ENCODE results near the gene ENG.
"Not testable (repeated sequence)": the region's sequence is repeated elsewhere in the genome, so short reads cannot be mapped to it uniquely, and the experiment has no call there.

ENG gene

DNA sequence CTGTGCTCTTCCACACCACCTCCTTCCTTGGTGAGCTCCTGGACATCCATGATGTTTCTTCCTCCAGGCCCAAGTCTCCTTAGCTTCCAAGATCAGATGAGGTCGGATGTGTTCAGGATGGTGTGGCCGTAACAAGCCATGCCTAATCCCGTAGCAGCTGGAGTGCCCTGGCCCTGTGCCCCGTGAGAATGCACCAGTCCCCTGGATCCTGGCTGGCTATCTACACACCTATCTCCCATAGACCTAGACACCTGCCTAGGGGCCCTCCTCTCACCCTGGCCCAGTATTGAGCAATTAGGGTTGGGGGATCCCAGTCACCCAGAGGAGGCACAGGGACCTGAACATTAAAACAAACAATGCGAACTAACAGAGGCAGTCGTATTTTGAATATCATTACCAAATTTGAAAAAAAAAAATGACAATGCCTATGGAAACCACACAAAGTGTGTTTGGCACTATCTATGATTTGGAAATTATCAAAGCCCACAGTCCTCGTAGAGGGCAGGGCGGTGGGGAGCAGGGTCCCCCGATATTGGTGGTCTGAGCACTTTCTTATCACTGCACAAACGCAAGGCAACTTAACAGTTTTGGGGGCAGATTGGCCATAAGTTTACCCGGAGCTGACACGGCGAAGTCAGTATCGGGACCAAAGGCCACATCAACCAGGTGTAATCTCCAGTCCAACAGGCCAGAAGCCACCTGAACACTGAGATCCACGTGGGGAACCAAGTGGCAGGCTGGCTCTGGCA, 13.2 kb downstream of the ENG start:
- no peak for DNase-seq

DNA sequence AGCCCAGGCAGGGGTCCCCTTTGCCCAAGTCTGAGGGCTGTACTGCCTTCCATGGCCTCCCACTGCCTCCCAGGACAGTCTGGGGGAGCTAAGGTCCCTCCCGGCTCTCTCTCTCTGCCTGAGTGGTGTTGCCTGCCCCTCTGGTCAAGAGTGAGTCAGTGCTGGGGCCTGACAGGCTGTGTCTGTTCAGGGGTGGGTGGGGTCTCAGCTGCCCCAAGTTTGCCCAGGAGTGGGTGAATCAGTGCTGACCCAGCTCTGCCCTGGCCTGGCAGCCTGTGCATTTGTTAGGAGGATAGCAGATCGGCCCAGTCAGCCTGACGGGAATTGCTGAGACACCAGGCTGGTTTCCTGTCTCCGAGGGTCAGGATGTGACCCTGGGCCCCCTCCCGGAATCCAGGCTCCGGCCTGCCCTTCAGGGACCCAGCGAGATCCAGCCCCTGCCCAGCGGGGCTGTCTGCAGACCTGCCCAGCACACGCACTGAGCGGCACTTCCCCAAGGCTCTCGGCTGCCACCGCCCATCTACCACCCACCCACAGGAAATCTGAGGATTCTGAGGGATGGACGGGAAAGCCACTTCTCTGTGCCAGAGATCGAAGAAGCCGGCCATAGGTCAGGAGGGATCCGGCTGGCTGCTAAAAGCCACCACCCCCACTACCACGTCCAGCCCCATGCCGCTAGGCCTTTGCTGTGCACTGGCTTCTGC, 15.9 kb downstream of the ENG start:
- DNase-seq = no peak

GRCh38 chr9:127837346-127837745, 17.1 kb downstream of the ENG start:
- DNase-seq = no peak

DNA sequence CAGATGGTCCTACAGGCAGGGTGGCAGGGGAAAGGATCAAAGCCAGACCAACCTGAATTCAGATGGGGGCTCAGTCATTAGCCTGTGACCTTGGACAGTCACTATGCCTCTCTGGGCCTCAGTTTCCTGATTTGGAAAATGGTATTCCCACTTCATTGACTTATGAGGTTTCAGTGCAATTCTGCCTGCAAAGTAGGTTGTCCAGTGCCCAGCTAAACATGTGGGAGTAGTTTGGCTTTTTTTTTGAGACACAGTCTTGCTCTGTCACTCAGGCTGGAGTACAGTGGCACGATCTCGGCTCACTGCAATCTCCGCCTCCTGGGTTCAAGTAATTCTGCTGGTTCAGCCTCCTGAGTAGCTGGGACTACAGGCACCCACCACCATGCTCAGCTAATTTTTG, 17.9 kb downstream of the ENG start:
- not testable (repeated sequence) for DNase-seq

- DNase-seq = no peak
These were observed 18.4 kb downstream of the ENG start for GRCh38 chr9:127835991-127836516.

DNA sequence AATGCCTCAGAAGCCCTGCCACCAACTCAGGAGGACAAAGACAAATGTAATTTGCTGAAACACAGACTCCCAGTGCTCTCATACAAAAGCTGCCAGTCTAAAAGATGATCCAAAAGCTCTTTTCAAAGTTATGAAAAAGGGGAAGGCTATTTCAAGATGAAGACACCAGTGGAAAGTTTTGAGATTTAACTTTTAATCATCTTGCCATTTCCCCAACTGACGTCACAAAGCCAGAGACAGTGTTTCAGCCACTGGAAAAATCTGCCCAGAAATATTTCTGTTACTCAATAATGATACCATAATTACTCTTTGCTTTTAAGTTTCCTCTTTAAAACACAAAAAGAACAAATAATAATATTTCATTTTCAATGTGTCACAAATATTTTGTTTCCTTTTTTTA, 20.9 kb downstream of the ENG start:
- DNase-seq = no peak

GRCh38 chr9:127832248-127832647, 22.2 kb downstream of the ENG start:
- no peak for DNase-seq

DNA sequence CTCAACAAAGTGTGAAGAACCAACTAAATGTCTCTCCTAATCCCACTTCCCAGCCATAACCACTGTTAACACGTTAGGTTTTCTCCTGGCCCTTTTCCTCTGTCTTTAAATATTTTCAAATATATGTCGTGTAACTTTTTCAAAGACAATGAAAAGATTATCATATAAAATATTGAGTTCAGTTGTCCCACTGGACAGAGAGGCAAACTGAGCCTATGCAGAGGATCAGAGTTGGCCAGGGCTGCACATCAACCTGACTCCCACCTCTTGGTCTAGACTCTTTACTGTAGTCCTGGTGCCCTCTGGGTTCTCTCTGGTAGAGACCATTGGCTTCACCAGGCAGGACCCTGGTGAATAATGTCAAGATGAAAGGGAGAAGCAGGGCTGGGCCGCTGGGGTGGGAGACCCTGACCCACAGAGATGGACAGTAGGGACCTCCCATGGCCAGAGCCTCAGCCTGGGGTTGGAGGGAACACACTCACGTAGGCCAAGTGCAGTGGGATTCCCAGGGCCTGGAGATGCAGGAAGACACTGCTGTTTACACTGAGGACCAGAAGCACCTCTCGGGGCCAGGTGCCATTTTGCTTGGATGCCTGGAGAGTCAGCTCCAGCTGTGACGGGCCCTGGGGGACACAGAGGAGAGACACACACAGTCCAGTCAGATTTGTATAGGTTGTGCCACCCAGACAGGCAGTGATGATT, 25.1 kb downstream of the ENG start:
- DNase-seq = no peak

GRCh38 chr9:127828262-127829031, 26.0 kb downstream of the ENG start:
- no peak for DNase-seq

DNA sequence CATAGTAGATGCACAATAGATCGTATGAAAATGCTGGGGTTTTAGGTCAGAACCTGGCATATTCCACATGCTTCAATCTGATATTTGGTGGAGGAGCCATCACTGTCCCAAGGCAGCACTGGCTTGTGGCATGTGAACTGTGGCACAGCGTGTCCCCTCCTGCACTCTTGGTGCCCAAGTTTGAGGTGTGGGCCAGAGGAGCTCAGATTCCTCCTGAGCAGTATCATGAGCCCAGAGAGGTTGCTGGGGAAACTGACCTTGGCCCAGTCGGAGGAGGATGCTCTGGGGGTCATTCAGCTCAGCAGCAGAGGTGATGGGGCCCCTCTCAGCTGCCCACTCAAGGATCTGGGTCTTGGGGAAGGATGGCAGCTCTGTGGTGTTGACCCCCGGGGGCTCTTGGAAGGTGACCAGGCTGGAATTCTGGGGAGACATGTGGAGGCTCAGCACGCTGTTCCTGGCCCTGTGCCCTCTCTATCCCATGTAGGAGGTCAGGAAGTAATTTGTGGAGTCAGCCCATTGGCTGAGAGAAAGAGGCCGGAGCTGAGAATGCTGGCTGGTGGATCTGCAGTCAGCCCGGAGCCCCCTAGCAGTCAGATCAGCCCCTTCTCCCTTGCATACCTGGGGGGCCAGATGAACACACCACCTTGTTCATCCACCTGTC, 28.1 kb downstream of the ENG start:
- DNase-seq = no peak

- DNase-seq = no peak
These were observed 29.0 kb downstream of the ENG start for GRCh38 chr9:127825319-127826051.

DNA sequence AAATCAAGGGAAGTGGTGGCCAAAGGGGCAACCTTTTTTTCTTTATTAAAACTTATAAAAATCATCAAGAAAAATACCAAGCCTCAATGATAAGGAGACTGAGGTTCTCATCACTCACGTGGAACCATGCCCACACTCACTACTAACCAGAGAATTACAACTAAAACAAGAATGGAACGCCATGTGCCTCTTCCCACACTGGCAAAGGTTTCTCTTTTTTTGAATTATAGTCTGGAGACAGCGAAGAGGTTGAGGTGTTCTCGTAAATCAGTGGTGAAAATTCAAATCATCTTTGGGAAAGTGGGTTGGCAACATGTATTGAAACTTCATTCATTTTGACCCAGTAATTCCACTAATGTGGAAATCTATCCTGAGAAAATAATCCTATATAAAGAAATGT, 32.4 kb downstream of the ENG start:
- DNase-seq = no peak

GRCh38 chr9:127818574-127818973, 35.9 kb downstream of the ENG start:
- no peak for DNase-seq

DNA sequence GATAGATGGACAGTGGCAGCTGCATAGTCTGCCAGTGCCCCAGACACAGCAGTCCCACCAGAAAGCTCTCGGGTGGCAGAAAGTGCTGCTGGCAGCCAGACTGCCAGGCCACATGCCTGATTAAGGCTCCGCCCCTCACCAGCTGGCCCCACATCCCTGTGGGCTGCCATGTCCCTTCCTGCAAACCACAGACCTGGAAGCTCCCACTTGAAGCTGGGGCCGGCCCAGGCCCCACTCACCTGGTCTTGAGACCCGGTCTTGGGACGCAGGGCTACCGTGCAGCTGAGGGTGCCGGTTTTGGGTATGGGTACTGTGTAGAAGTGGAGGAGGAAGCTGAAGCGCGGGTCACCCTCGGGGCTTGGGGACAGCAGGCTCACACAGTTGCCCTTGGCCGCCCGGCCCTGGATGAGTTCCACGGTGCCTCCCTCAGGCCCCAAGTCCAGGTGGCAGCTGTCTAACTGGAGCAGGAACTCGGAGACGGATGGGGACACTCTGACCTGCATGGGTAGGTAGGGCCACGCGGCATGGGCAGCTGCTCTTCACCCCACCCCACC, 36.5 kb downstream of the ENG start:
- no peak for DNase-seq

DNA sequence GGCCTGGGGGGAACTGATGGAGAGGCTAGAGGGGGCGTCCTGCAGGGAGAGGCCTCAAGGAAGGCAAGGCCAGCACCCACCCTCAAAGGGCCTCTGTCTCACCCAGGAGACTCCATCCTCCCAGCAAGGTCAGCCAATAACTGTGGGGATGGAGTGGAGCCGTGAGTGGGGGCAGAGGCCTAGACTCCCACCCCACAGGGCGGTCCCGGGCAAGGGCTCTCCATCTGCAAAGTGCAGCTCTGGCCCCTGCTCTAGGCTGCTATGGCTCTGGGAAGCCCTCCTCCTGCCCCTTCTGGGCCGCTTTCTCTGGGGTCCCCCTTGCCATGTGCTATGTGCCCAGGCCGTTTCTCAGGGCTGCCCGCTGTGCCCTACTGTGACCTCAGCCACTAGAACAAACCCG, 37.7 kb downstream of the ENG start:
- no peak for DNase-seq

DNA sequence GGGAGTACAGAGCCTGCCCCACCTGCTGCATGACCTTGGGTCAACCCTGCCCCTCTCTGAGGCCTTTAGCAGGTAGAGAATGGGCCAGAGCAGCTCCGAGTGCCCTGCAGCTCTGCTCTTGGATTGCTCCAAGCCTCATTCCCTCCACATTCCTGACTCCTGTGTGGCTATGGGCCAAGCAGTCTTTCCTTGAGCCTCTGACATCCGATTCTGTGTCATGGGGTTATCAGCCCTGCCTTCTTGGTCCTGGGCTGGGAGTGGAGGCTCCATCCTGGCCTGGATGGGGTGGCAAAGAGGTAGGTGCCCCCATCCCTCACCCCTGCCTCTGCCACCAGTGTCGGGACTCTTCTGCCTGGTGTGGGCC, 38.1 kb downstream of the ENG start:
- DNase-seq = no peak

GRCh38 chr9:127815512-127816361, 38.7 kb downstream of the ENG start:
- DNase-seq = no peak

GRCh38 chr9:127814619-127815511, 39.6 kb downstream of the ENG start:
- no peak for DNase-seq

DNA sequence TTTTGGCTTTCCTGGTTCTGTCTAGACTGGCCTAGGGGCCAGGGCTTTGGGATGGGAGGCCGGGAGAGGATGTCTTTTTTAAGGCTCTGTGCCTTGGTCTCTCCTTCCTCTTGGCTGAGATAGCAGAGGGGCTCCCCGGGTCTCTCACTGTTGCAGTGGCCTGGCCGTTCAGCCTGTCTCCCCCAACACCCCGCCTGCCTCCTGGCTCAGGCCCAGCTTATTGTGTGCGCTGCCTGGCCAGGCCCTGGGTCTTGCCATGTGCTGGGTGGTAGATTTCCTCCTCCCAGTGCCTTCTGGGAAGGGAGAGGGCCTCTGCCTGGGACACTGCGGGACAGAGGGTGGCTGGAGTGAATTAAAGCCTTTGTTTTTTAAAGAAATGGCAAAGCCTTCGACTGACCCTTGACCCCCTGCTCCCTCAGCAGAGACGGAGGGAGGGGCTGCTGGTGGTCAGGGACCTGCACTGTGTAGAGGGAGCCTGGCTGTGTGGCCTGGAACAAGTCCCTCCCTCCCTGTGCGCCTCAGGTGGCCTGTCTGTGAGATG, 40.7 kb downstream of the ENG start:
- DNase-seq = no peak
